ENCODE data around the gene SETD3. TPM values are rescaled to one million over a fixed set of nuclear protein-coding genes. Genes with fewer than 3 reads are reported as not detected.

Gene SETD3
- total RNA-seq, 1 experiment from 2014 or later: 60.0 TPM

DNA sequence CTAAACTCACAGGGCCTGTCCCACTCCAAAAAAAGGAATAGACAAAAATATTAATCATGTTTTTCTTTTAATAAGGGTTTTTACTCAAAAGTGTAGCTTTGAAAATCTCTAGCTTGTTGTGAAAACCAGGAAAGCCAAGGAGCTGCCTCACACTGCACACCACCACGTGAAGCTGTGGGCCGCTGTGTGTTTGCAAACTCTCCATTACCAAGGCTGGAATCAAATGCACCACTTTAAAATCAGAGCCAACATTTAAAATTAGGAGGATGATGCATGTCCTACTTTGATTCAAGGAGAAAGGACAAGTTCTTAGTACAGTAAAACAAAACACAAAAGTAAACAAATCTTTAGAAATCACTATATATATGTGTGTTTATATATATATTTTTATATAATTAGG, 83.0 kb downstream of the SETD3 start:
- peaks cover 5% of the 10 kb centered on the region for H3K36me3 ChIP-seq (replicated peaks; ENCODE audit: control insufficient read depth, insufficient read depth, low read length)
- H3K27me3 ChIP-seq (ENCODE audit: control insufficient read depth, insufficient read depth, low read length): no peaks in the 10 kb centered on the region
- DNase-seq: no peak
- H3K4me3 ChIP-seq (ENCODE audit: insufficient read depth, low read depth, low read length): no peak overlapping the region

DNA sequence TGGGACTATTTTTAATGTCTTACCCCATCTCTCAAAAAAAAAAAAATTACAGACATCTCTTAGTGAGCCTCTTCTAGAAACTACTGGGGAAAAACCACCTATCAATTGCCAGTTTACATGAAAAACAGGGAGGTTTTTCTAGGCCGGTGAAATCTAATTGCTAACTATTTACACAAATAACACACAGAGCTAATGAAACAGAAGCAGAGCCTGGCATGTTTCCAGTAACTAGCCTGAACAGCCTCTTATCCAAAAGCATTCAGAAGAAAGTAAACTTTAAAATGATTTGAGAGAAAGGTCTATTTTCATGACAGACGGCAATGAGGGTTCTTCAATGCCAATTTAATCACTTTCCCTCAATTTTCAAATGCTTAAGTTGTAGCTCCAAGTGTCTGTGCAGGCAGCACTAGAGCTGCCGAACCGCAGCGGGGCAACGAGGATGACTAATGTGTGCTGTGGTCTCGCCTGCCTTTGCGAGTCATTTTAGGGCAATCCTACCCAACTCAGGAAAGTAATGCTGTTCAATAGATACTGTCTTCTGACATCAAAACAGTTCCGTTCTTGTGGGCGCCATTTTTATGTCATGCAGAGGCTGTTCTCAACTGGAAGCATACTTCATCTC, 84.6 kb downstream of the SETD3 start:
- peaks cover 5% of the 10 kb centered on the region for H3K36me3 ChIP-seq (replicated peaks; ENCODE audit: control insufficient read depth, insufficient read depth, low read length)
- DNase-seq: no peak
- H3K27me3 ChIP-seq (ENCODE audit: control insufficient read depth, insufficient read depth, low read length): no peaks in the 10 kb centered on the region
- H3K4me3 ChIP-seq (ENCODE audit: insufficient read depth, low read depth, low read length): no peak overlapping the region

DNA sequence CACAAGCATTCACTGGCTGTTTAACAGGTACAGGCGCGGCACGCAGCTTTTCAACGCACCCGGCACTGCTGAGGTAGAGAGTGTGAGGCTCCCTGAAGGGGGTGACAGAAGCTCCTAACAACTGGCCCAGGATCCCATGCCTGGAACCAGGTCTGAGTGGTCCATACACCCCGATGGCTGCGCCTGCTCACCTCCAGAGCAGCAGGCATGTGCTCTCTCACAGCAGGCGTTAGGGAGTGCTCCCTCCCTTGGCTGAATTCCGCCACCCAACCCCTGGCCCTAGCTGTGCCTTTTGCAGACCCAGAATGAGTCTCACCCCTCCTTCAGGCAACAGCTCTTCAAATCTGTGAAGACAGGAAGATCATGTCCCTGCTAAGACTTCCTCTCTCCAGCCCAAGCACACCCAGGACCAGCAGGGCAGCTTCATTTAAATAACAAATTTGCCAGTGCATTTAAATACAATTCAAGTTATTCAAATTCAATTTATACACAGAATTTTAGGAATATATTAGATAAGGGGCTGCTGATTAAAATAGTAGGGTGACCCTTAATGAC, 86.0 kb downstream of the SETD3 start:
- Histone ChIP-seq H3K36me3 (replicated peaks; ENCODE audit: control insufficient read depth, insufficient read depth, low read length) (peaks cover 4% of the 10 kb centered on the region), H3K27me3 (ENCODE audit: control insufficient read depth, insufficient read depth, low read length) (no peaks in the 10 kb centered on the region), H3K4me3 (ENCODE audit: insufficient read depth, low read depth, low read length) (no peak overlapping the region)
- DNase-seq: no peak

DNA sequence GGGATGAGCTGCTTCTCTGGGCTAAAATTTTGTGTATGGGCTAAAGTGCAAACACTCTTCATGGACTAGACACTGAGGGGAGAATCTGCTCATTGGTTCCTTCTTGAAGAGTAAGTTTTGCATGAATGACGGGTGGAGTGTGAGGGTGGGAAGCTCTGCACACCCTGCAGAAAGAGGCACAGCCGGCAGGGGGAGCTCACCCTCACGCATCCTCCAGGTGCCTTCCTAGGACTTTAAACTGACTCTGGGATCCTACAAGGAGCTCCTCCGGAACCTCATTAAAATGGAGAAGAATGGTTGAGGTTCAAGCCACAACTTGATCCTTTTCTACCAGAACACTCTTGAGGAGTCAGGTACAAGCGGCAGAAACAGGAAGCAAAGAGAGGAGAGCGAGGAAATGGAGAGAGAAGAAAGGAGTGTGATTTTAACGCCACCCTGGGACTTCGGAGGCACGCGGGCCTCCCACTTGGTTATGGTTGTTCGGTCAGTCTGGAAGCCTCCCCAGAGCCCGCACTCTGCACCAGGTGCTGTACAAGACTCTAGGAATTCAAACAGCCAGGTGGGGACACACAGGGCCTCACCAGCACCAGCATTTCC, 87.5 kb downstream of the SETD3 start:
- H3K27me3 ChIP-seq (ENCODE audit: control insufficient read depth, insufficient read depth, low read length): no peaks in the 10 kb centered on the region
- H3K4me3 ChIP-seq (ENCODE audit: insufficient read depth, low read depth, low read length): no peak overlapping the region
- peak; percentile 81 for DNase-seq
- peaks cover 2% of the 10 kb centered on the region for H3K36me3 ChIP-seq (replicated peaks; ENCODE audit: control insufficient read depth, insufficient read depth, low read length)

DNA sequence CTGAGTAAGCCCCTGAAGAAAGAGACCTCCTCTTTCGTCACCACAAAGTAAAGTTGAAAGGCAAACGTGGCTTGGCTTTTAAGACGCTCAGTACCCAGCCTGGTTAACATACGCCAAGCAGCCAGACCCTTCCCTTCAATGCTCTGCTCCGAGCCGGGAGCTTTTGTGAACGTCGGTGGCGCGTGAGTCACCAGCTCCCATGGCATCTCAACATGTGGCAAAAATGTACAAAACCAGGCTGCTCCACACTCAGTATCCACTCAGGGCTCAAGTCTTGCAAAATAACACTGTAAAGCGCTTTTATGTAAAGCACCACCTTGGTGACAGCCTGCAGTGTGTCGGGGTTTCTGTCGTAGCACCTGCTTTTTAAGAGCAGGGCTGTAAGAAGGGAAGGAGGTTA, 89.0 kb downstream of the SETD3 start:
- Histone ChIP-seq H3K27me3 (ENCODE audit: control insufficient read depth, insufficient read depth, low read length) (no peaks in the 10 kb centered on the region), H3K4me3 (ENCODE audit: insufficient read depth, low read depth, low read length) (no peak overlapping the region), H3K36me3 (replicated peaks; ENCODE audit: control insufficient read depth, insufficient read depth, low read length) (0 out of 2 replicates have a peak, but pooled peaks cover 2% of the 10 kb centered on the region)
- no peak for DNase-seq

DNA sequence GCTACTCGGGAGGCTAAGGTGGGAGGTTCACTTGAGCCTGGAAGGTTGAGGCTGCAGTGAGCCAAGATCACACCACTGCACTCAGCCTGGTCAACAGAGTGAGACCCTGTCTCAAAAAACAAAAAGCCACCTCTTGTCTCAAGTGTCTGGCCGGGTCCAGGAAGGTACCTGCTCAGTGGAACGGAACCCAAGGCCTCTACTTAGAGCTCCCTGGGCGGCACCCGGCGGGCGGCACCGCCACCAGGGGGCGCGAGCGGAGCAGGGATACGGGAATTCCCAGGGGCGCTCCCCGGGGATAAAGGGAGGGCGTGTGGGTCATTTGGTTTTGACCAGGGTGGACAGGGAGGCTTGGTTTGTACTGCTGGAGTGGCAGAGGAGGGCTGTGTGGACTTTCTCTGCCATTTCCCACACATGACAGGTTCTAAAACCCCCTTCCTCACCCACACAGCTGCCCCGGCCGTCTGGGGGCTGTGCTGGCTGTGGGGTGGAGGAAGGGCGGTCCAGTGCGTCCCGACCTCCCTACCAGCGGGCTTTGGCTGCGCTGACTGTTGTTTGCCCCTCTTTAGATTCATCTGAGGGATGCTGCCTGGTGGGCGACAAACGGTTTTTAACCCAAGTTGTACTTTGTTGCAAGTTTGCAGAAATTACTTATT, 91.4 kb downstream of the SETD3 start:
- peak; percentile 96 for DNase-seq
- H3K36me3 ChIP-seq (replicated peaks; ENCODE audit: control insufficient read depth, insufficient read depth, low read length): 0 out of 2 replicates have a peak, but pooled peaks cover 2% of the 10 kb centered on the region
- no peaks in the 10 kb centered on the region for H3K27me3 ChIP-seq (ENCODE audit: control insufficient read depth, insufficient read depth, low read length)
- no peak overlapping the region for H3K4me3 ChIP-seq (ENCODE audit: insufficient read depth, low read depth, low read length)

DNA sequence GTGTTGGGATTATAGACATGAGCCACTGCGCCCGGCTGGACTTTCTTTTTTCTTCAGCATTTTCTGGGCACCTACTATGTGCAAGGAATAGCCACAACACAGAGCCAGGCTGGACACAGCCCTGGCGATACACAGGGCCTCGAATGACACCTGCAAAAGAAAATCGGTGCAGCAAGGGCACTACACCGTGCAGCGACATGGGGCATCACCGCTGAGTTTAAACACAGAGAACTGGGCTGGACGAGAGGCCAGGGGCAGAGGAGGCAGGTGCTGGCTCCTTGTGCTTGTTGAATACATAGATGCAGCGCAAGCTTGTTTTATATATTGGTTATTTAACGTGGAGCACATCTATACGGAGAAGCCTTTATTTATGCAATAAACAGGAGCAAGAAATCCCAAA, 92.4 kb downstream of the SETD3 start:
- DNase-seq: no peak

DNA sequence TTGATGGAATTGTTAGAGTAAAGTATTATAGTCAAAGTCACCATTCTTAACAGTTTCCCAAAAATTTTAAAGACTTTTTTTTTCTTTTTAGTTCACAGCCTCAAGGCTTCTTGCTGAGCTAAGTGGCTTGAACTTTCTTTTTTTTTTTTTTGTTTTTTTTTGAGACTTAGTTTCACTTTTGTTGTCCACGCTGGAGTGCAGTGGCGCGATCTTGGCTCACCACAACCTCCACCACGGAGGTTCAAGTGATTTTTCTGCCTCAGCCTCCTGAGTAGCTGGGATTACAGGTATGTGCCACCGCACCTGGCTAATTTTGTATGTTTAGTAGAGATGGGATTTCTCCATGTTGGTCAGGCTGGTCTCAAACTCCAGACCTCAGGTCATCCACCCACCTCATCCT, 92.8 kb downstream of the SETD3 start:
- no peak for DNase-seq
- Histone ChIP-seq H3K36me3 (replicated peaks; ENCODE audit: control insufficient read depth, insufficient read depth, low read length) (no peaks in the 10 kb centered on the region), H3K27me3 (ENCODE audit: control insufficient read depth, insufficient read depth, low read length) (no peaks in the 10 kb centered on the region), H3K4me3 (ENCODE audit: insufficient read depth, low read depth, low read length) (no peak overlapping the region)

More for the DNA sequence above, 92.4 kb downstream of the SETD3 start:
- H3K27me3 ChIP-seq (ENCODE audit: control insufficient read depth, insufficient read depth, low read length): no peaks in the 10 kb centered on the region
- no peaks in the 10 kb centered on the region for H3K36me3 ChIP-seq (replicated peaks; ENCODE audit: control insufficient read depth, insufficient read depth, low read length)
- no peak overlapping the region for H3K4me3 ChIP-seq (ENCODE audit: insufficient read depth, low read depth, low read length)

DNA sequence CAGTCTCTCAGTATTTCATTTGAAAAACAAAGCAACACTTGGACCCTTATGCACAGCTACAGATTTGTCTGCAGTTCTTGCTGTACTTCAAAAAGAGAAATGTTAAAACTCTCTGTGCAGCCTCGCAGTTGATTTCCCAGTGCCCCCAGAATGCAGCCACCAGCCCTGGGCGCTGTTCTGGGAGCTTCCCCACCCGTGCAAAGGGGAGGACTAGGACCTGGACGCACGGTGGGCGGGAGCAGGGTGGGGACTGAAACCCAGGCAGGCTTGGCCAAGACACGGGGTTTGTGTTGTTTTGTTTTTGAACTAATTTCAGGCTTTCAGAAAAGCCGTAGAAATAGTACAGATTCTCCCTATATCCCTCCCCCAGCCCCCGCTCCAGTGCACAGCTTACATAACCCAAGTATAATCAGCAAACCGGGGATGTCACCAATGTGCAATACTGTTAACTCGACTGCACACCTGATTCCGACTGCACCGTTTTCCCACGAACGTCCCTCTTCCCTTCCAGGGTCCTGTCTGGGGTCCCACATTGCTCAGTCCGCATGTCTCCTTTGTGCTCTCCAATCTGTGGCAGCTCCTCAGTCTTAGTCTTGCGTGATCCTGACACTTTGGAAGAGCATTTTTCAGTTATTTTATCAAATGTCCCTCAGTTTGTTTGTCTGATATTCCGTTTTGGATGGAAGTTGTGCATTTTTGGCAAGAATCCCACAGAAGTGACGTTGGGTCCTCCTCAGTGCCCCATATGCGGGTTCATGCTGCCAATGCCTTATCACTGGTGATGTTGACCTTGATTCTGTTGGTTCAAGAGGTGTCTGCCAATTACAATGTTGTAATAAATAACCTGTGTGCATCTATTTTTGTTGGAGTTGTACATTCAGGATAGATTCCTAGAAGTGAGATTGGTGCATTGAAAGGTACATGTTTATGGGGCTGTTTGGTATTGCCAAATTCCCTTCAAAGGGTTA, 95.9 kb downstream of the SETD3 start:
- DNase-seq: peak; percentile 61
- H3K27me3 ChIP-seq (ENCODE audit: control insufficient read depth, insufficient read depth, low read length): no peaks in the 10 kb centered on the region
- no peak overlapping the region for H3K4me3 ChIP-seq (ENCODE audit: insufficient read depth, low read depth, low read length)
- no peaks in the 10 kb centered on the region for H3K36me3 ChIP-seq (replicated peaks; ENCODE audit: control insufficient read depth, insufficient read depth, low read length)

DNA sequence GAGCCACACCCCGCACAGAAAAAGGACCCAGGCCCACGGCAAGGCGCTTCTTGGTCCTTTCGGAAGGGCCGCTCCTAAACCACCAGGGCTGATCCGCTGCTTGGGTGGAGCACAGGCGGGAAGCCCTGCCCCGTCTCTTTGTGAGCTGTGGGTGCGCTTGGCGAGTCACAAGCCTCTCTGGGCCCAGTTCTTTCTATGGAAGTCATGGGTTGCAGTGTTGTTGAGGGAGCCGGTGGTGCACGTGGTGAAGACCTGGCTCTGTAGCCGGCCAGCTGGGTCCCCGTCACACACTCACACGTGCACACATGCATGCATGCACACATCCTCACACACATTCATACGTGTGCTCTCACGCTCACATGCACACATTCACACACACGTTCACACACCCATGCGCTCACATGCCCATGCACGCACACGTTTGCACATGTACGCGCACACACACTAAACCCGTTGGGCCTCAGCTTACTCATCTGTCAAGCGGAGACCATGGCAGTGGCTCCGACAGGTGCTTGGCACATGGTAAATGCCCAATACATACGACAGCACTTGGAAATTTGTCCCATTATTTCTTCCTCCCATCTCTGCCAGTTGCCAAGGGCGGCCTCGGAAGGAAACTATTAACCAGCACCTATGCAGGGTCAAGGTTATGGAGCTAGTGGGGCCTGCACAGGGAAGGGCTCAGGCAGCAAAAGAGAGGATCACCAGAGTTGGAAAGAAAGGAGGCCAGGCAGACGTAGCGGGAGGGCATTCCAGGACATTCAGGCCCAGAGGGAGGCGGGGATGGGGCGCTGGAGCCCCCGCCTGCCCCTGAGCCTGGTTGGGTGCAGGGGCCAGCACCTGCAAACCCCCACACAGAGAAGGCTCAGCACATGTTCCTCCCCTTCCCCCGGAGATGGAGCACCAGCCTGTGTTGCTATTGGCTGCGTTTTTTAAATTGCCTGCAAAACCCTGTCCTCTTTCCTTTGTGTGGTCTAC, 96.9 kb downstream of the SETD3 start:
- Histone ChIP-seq H3K36me3 (replicated peaks; ENCODE audit: control insufficient read depth, insufficient read depth, low read length) (no peaks in the 10 kb centered on the region), H3K4me3 (ENCODE audit: insufficient read depth, low read depth, low read length) (no peak overlapping the region), H3K27me3 (ENCODE audit: control insufficient read depth, insufficient read depth, low read length) (no peaks in the 10 kb centered on the region)
- DNase-seq: peak; percentile 81

DNA sequence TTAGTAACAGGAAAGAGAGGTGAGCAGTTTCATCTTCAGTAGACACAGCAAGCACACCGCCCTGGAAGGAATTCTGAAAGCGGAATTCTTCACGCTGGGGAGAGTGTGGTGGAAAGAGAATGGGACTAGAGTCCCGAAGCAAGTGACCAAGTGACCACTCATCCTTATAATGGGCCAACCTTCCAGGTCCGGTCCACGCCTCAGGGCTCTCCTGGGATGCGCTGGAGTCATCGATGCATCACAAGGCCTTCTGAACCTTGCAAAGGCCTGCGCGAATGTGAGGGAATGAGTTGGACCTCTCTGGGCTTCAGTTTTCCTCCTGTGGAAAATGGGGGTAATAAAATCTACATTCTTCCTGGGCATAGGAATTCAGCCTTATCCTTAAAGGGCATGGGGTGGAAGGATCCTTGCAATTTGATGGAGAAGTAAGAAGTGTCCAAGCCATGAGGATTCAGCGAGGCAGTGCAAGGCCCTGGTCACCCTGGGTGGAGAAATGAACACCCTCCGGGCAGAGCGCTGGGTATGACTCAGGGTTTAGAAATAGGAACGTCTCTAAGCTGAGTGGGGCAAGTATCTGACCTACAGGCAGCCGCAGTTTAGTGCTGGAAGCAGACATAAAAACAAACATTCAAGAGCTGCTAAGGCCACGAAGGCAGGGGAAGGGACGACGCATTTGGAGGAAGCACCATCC, 97.7 kb downstream of the SETD3 start:
- no peaks in the 10 kb centered on the region for H3K36me3 ChIP-seq (replicated peaks; ENCODE audit: control insufficient read depth, insufficient read depth, low read length)
- DNase-seq: no peak
- H3K27me3 ChIP-seq (ENCODE audit: control insufficient read depth, insufficient read depth, low read length): no peaks in the 10 kb centered on the region
- H3K4me3 ChIP-seq (ENCODE audit: insufficient read depth, low read depth, low read length): no peak overlapping the region

DNA sequence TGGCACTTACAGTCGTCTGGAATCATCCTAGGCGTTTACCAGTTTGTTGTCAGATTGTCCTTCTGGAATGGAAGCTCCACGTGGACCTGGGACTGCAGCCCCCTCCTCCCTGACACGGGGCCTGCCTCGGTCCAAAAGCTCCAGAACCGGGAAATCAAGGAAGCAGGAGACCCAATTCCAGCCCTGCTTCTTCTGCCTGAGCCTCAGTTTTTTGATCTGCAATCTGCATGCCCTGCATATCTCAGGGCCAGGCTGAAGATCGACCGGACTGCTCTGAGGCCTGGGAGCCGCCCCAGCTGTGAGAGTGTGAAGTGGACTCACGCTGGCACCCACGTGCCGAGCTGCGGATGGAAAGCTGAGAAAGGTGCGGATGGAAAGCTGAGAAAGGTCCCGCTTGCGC, 98.6 kb downstream of the SETD3 start:
- no peak overlapping the region for H3K4me3 ChIP-seq (ENCODE audit: insufficient read depth, low read depth, low read length)
- H3K36me3 ChIP-seq (replicated peaks; ENCODE audit: control insufficient read depth, insufficient read depth, low read length): no peaks in the 10 kb centered on the region
- no peak for DNase-seq
- no peaks in the 10 kb centered on the region for H3K27me3 ChIP-seq (ENCODE audit: control insufficient read depth, insufficient read depth, low read length)

DNA sequence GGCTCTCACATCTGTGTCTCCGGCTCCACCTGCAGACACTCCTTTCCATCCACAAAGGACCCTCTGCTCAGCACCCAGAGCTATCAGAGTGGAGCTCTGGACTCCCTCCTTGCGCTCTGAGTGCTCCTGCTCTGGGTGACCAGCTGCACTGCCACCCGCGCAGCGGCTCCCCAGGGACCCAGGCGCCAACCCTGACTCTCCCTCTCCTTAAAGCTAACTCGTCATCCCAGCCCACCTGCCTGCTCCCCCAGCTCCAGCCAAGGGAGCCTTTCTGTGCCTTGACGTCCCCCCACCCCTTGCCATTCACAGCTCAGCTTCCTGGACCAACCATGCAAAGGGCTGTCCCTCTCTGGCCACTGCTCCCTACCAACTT, 99.0 kb downstream of the SETD3 start:
- Histone ChIP-seq H3K27me3 (ENCODE audit: control insufficient read depth, insufficient read depth, low read length) (no peaks in the 10 kb centered on the region), H3K4me3 (ENCODE audit: insufficient read depth, low read depth, low read length) (no peak overlapping the region)
- no peak for DNase-seq

More for the DNA sequence above, 99.0 kb downstream of the SETD3 start:
- no peaks in the 10 kb centered on the region for H3K36me3 ChIP-seq (replicated peaks; ENCODE audit: control insufficient read depth, insufficient read depth, low read length)

Measured in H7 (cell line).